ENCODE measurements around the gene MXRA8. TPM values are rescaled to one million over a fixed set of nuclear protein-coding genes. Genes with fewer than 3 reads are reported as not detected.

Gene MXRA8
- total and polyA plus RNA-seq, 9 of the 15 experiments (the other 6 are each of a cell fraction or from before 2014, with no cell fraction given), result 0.66 to 11.3 (median 6.3) TPM

- H4K20me1 ChIP-seq (replicated peaks; ENCODE audit: control insufficient read depth, insufficient read depth, low read length), result peaks cover 12% of the 10 kb centered on the region; the same call in 1 of the 2 replicates
- no peak overlapping the region for H2AFZ ChIP-seq (ENCODE audit: low read depth, low read length)
- WGBS (ENCODE audit: insufficient coverage, low coverage, missing lambda C conversion rate), result 90% methylated on average over 46 of the region's 57 CpGs
- no peak overlapping the region for H3K27ac ChIP-seq (ENCODE audit: extremely low read depth, low read depth, low read length)
- H3K9me3 ChIP-seq (replicated peaks; ENCODE audit: control insufficient read depth, insufficient read depth, low read depth, low read length), result peaks cover 6% of the 10 kb centered on the region
- in situ Hi-C loops (cut with MboI) (no loop called here), intact Hi-C loops (cut with micrococcal nuclease) (no loop called here)
- ChIA-PET POLR2A (interaction anchor here (0.7 to 1.7 kb wide), 5 partner anchors 10 to 43 kb away, joined by 3 to 9 read pairs (median 4); partner anchors contain the start of gene AURKAIP1), CTCF (ENCODE audit: low intra/inter-chr PET ratio) (no interaction called here)
- H3K27me3 ChIP-seq (ENCODE audit: control insufficient read depth in 2 of 2, insufficient read depth in 2 of 2, low read length in 2 of 2), result no peaks in the 10 kb centered on the region
- peaks cover 0 to 94% of the 10 kb centered on the region in 2 experiments; a peak in 2 of 5 replicates for H3K4me1 ChIP-seq (replicated peaks in 1 of 2; ENCODE audit: control insufficient read depth in 2 of 2, insufficient read depth in 2 of 2, low read length in 2 of 2)
- no peak overlapping the region for H3K4me2 ChIP-seq (ENCODE audit: insufficient read depth, low read length)
- no peak overlapping the region for H3K9ac ChIP-seq (ENCODE audit: insufficient read depth in 1 of 2, low read depth in 2 of 2, low read length in 2 of 2)
- FAIRE-seq, result no peak
- BruUV-seq (replicated peaks), result no TSS peak
- peaks cover 38% of the 10 kb centered on the region; the same call in 1 of the 3 replicates for H3K36me3 ChIP-seq (ENCODE audit: control insufficient read depth, insufficient read depth, low read length)
- ATAC-seq, result no peak
- DNase-seq (ENCODE audit: extremely low read depth in 1 of 4, low spot score in 3 of 4), result no peak
- H3K9me1 ChIP-seq (ENCODE audit: control insufficient read depth, insufficient read depth, low read length), result peaks cover 4% of the 10 kb centered on the region
- no peaks in the 10 kb centered on the region for H3K79me2 ChIP-seq (ENCODE audit: control insufficient read depth, insufficient read depth, low read length)
- no peak overlapping the region for H3K4me3 ChIP-seq
- TF ChIP-seq NR2C1 (IDR thresholded peaks at IDR 0.05) (no peak), NR2C1 (tag; IDR thresholded peaks at IDR 0.05) (0 out of 2 replicates have a peak, but pooled peaks have one; percentile 16), DMBX1 (CRISPR knock-in tag; IDR thresholded peaks at IDR 0.05; ENCODE audit: borderline replicate concordance) (no peak), POLR2G (IDR thresholded peaks at IDR 0.05; ENCODE audit: low read depth, low read length) (peak; percentile 69), SIN3A (IDR thresholded peaks at IDR 0.05; ENCODE audit: borderline replicate concordance in 2 of 2, control insufficient read depth in 1 of 2, low read depth in 2 of 2, low read length in 2 of 2) (no peak), MCM3 (IDR thresholded peaks at IDR 0.05) (no peak), MYNN (IDR thresholded peaks at IDR 0.05) (0 out of 2 replicates have a peak, but pooled peaks have one; percentile 12), MYNN (CRISPR knock-in tag; IDR thresholded peaks at IDR 0.05) (no peak), ZNF41 (CRISPR knock-in tag; conservative IDR thresholded peaks at IDR 0.05) (no peak), HEY1 (CRISPR knock-in tag; IDR thresholded peaks at IDR 0.05; ENCODE audit: borderline replicate concordance) (no peak), EZH2 (IDR thresholded peaks at IDR 0.05; ENCODE audit: borderline replicate concordance, low read depth, low read length) (no peak), NCOA1 (IDR thresholded peaks at IDR 0.05; ENCODE audit: low read depth) (no peak), BCL6 (CRISPR knock-in tag; IDR thresholded peaks at IDR 0.05) (no peak), BRD9 (IDR thresholded peaks at IDR 0.05; ENCODE audit: low read depth, partially characterized antibody) (no peak), HMGN3 (IDR thresholded peaks at IDR 0.05; ENCODE audit: borderline replicate concordance, extremely low read depth, insufficient read length, low read depth, low read length) (peak; percentile 37), SIRT6 (IDR thresholded peaks at IDR 0.05; ENCODE audit: low read depth, low read length) (peak; percentile 21), ZBTB33 (CRISPR knock-in tag; IDR thresholded peaks at IDR 0.05) (peak; percentile 92), HNRNPUL1 (IDR thresholded peaks at IDR 0.05; ENCODE audit: low read length) (no peak)
Measured at GRCh38 chr1:1332031-1332755, 26.2 kb downstream of the MXRA8 start.
